Esophagus (tissue), 2 donors: ENCODE data around the gene PRM2. TPM values are rescaled to one million over a fixed set of nuclear protein-coding genes. Genes with fewer than 3 reads are reported as not detected.

ENCODE experiments used
- H3K27ac ChIP-seq, 2 donors: one replicate each; pipeline ENCODE4 v1.5.1; 2013; ENCODE audit warnings: low read depth in 2 of 2, mild to moderate bottlenecking in 2 of 2, inconsistent platforms in 1 of 2, low read length in 1 of 2, moderate library complexity in 1 of 2
- H3K27me3 ChIP-seq, 2 donors: one replicate each; pipeline ENCODE4 v1.6.1; 2013; ENCODE audit warnings: low read length in 2 of 2, control low read depth in 1 of 2, mild to moderate bottlenecking in 1 of 2; ENCODE audit not compliant: insufficient read depth in 2 of 2, control insufficient read depth in 1 of 2
- H3K36me3 ChIP-seq, 2 donors: one replicate each; pipeline ENCODE4 v1.6.1; 2013; ENCODE audit warnings: low read length in 1 of 2; ENCODE audit not compliant: control insufficient read depth in 2 of 2, insufficient read depth in 2 of 2
- H3K4me1 ChIP-seq, 2 donors: one replicate each; pipeline ENCODE4 v1.6.1; 2013; ENCODE audit warnings: low read length in 1 of 2; ENCODE audit not compliant: control insufficient read depth in 2 of 2, insufficient read depth in 2 of 2
- H3K4me3 ChIP-seq, 2 donors: one replicate each; pipeline ENCODE4 v1.5.1; 2013; ENCODE audit warnings: low read length in 2 of 2, mild to moderate bottlenecking in 2 of 2, low read depth in 1 of 2, moderate library complexity in 1 of 2
- H3K9me3 ChIP-seq, 2 donors: one replicate each; pipeline ENCODE4 v1.6.1; 2013; ENCODE audit warnings: mild to moderate bottlenecking in 2 of 2, low read depth in 1 of 2, low read length in 1 of 2, moderate library complexity in 1 of 2; ENCODE audit not compliant: control insufficient read depth in 2 of 2, insufficient read depth in 1 of 2
- WGBS, 2 donors: extraction: QIAGEN DNeasy Blood & Tissue Kit; methylation state at CpG; one replicate each; pipeline ENCODE4 v1.1.7; 2013; 5-methylcytosine and 5-hydroxymethylcytosine counted together
- polyA plus RNA-seq, 2 donors: library from polyadenylated mRNA; stranded (reverse); fragments of 200-250 nt; gene quantifications; one replicate each; pipeline ENCODE4 v1.2.3, GENCODE V29; 2013
- donor health status: healthy with polysubstance abuse.
- donor health status: Bipolar disorder and iron deficiency.

Gene PRM2
- polyA plus RNA-seq, 2 donors = not detected

DNA sequence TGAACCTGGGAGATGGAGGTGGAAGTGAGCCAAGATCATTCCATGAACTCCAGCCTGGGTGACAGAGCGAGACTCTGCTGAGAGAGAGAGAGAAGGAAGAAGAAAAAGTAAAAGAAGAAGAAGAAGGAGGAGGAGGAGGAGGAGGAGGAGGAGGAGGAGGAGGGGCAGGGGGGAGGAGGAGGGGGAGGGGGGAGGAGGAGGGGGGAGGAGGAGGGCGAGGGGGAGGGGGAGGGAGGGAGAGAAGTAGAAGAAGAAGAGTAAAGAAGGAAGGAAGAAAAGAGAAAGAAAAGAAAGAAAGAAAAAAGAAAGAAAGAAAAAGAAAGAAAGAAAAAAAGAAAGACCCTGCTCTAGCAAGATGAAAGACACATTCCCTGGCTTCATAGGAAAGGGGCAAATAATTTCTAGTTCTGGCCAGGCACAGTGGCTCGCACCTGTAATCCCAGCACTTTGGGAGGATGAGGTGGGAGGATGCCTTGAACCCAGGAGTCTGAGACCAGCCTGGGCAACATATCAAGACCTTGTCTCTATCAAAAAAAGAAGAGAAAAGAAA is 43.9 kb downstream of the PRM2 start:
- 79 to 83% methylated on average over 1 to 2 of the region's 3 CpGs for WGBS, 2 donors
- Histone ChIP-seq H3K4me1 (peaks cover 0 to 5% of the 10 kb centered on the region in 2 donors), H3K36me3 (no peaks in the 10 kb centered on the region), H3K27me3 (no peaks in the 10 kb centered on the region), H3K4me3 (no peak overlapping the region), H3K27ac (no peak overlapping the region), H3K9me3 (no peaks in the 10 kb centered on the region)

DNA sequence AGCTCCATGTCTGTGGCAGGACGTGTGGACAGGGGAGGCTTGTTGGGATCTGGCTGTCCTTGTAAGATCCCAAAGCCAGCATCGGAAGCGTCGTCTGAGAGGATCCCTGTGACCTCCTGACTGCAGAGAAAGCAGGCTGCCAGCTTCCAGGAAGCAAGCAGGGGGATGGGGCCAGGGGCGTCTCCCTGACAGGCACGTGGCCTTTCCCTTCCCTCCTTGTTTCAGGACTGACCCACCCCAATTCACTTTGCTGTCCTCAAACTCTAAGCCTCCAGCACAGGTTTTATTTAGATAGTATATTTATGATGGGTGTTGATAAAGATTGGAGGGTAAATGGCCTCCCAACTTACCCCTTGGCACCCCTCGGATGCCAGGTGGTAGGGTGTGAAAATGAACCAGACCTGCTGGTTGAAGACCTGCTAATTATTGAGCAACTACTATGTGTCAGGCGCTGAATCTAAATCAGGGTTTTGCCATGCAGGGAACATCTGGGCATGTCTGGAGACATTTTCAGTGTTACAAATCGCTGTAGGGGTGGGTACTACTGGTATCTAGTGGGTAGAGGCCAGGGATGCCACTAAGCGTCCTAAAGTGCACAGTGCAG is 44.8 kb downstream of the PRM2 start:
- H3K4me3 ChIP-seq = no peak overlapping the region
- H3K9me3 ChIP-seq = no peaks in the 10 kb centered on the region
- H3K27ac ChIP-seq = no peak overlapping the region
- H3K27me3 ChIP-seq = no peaks in the 10 kb centered on the region
- H3K36me3 ChIP-seq = no peaks in the 10 kb centered on the region
- whole genome bisulfite sequencing, 2 donors = 80 to 83% methylated on average over 10 of the region's 10 CpGs
- peaks cover 0 to 5% of the 10 kb centered on the region in 2 donors for H3K4me1 ChIP-seq

DNA sequence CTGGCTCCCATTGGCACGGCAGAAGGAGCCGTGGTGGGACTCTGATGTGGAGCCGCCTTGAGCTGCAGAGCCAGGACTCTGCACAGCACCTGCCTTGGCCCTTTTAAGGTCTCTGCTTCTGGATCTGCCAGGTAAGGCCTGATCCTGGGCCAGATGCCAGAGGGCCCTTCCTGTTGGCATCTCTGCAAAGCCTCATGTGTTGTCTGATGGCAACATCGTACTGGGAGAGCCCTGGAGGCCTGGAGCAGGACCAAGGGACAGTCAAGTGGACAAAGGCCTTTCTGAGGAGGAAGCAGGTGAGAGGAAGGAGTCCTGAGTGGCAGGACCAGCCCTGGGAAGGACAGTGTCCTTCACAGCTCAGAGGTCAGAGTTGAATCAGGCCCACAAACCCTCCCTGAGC is 46.4 kb downstream of the PRM2 start:
- WGBS, 2 donors = 55 to 60% methylated on average over 4 of the region's 4 CpGs
- Histone ChIP-seq H3K4me1 (peaks cover 0 to 5% of the 10 kb centered on the region in 2 donors), H3K4me3 (no peak overlapping the region), H3K9me3 (no peaks in the 10 kb centered on the region), H3K36me3 (no peaks in the 10 kb centered on the region), H3K27me3 (no peaks in the 10 kb centered on the region), H3K27ac (no peak overlapping the region)

DNA sequence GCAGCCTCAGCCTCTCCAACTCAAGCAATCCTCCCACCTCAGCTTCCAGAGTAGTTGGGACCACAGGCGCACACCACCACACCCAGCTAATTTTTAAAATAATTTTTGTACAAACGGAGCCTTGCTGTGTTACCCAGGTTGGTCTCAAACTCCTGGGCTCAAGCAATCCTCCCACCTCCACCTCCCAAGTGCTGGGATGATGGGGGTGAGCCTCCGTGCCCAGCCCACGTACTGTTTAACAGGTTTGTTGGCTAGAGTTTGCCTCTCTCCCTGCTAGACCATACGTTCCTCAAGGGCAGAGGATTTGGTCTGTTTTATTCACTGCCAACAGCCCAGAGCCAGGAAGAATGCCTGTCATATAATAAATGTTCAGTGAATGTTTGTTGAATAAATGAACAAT is 46.8 kb downstream of the PRM2 start:
- no peaks in the 10 kb centered on the region for H3K27me3 ChIP-seq
- H3K4me3 ChIP-seq = no peak overlapping the region
- H3K27ac ChIP-seq = no peak overlapping the region
- peaks cover 0 to 5% of the 10 kb centered on the region in 2 donors for H3K4me1 ChIP-seq
- H3K36me3 ChIP-seq = no peaks in the 10 kb centered on the region
- WGBS, 2 donors = 52 to 53% methylated on average over 5 of the region's 5 CpGs
- H3K9me3 ChIP-seq = no peaks in the 10 kb centered on the region

DNA sequence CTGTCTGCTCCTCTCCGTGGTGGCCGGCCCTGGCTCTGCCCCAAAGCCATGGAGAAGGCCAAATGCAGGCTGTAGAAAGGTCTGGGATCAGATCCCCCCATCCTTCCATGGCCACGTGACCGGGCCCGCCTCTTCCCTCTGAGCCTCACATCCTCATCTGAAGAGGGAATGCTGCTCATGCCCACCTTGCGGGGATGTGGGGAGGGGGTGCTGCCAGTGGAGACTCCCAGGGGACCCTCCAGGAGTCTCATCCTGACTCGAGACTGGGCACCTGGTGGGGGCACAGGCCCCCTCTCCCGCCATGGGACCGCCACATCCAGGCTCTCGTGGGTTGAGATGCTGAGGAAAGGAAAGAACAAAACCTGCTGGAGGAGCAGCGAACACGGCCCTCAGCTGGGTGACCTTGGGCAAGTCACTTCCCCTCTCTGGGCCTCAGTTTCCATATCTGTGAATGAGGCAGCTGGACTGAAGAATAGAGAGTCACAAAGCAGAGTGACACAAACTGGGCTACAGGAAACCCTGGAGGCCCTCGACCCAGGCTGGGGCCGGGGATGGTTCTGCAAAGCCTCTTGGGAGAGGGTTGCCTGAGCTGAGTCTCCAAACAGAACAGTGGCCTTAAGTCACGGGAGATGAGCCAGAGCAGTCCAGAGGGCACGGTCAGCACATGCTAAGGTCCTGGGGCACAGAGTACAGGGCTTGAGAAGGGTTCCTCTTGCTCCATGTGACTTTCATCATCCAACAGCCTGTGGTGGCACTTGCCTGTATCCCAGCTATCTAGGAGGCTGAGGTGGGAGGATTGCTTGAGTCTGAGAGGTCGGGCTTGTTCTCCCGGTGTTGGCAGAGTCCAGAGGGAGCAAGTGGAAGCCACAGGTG is 50.4 kb downstream of the PRM2 start:
- Histone ChIP-seq H3K9me3 (no peaks in the 10 kb centered on the region), H3K4me1 (peaks cover 0 to 5% of the 10 kb centered on the region in 2 donors), H3K27me3 (no peaks in the 10 kb centered on the region), H3K36me3 (no peaks in the 10 kb centered on the region), H3K27ac (peak overlapping the region in 1 of 2 donors; percentile 38), H3K4me3 (no peak overlapping the region)
- 72 to 79% methylated on average over 18 of the region's 18 CpGs for WGBS, 2 donors

Other genes with a start within 250 kb of the PRM2 start
- gene SOCS1, start 20.3 kb downstream of the PRM2 start, polyA plus RNA-seq = 1 to 10 TPM; 1.9 to 2.8 TPM
- gene TNP2, start 7.2 kb downstream of the PRM2 start, polyA plus RNA-seq = not detected
- gene PRM3, start 2.9 kb downstream of the PRM2 start, polyA plus RNA-seq = not detected
- not detected for gene PRM1, start 4.8 kb upstream of the PRM2 start, polyA plus RNA-seq
- 10 to 100 TPM in 1 of 2 donors, 1 to 10 TPM in 1; 9.1 to 11.3 TPM for gene RMI2, start 69.0 kb upstream of the PRM2 start, polyA plus RNA-seq